Pancreas (tissue), 10 donors: ENCODE results near the gene VWA5B2. TPM values are rescaled to one million over a fixed set of nuclear protein-coding genes. Genes with fewer than 3 reads are reported as not detected.

Experiments
- ATAC-seq, 4 donors: fragments of 200-7000 bp; cut with Tn5 transposase; one replicate each; pipeline versions ENCODE4 v1.8.0 to v1.9.1; 2020; ENCODE audit warnings: mild to moderate bottlenecking in 4 of 4, moderate library complexity in 4 of 4
- DNase-seq, 6 donors: peaks; one replicate each; pipeline ENCODE4 v3.0.0-alpha.2; 2020
- FAIRE-seq: peaks from 2 replicates; lab custom pipeline; 2012; peaks lifted over from hg19 to GRCh38; lab: Jason Lieb, UNC
- H3K27ac ChIP-seq, 4 donors: fragments of 200-600 bp; sonication (generic); 1 replicate in 3 of 4; 2 replicates in 1 of 4; pipeline versions ENCODE4 v1.5.0 to v1.8.0; 2020
- H3K27me3 ChIP-seq, 4 donors: fragments of 200-600 bp; one replicate each; pipeline ENCODE4 v1.8.0; 2021
- H3K36me3 ChIP-seq, 3 donors: fragments of 200-600 bp; sonication (generic) in 1 of 3; one replicate each; pipeline versions ENCODE4 v1.5.0 to v1.8.0; 2020 to 2021
- H3K4me1 ChIP-seq, 3 donors: fragments of 200-600 bp; one replicate each; pipeline ENCODE4 v1.8.0; 2021
- H3K4me3 ChIP-seq, 4 donors: fragments of 200-600 bp; sonication (generic) in 2 of 4; one replicate each; pipeline versions ENCODE4 v1.5.0 to v1.8.0; 2020 to 2021
- H3K9me3 ChIP-seq, 4 donors: fragments of 200-600 bp; one replicate each; pipeline ENCODE4 v1.8.0; 2021
- CTCF ChIP-seq, 4 donors: fragments of 200-600 bp; sonication (generic) in 3 of 4; IDR thresholded peaks; one replicate each; pipeline versions ENCODE4 v1.5.0 to v1.8.0; 2021; ENCODE audit warnings: antibody characterized with exemption in 4 of 4
- WGBS, 2 donors: extraction: QIAGEN DNeasy Blood & Tissue Kit; methylation state at CpG; one replicate each; pipeline ENCODE4 v1.1.7; 2013; 5-methylcytosine and 5-hydroxymethylcytosine counted together
- intact Hi-C, 3 donors: fragments of 100-400 bp; cut with DNase I; formaldehyde crosslinking; loops; one replicate each; pipeline versions ENCODE4 v1.11.1 to v1.14.2; 2022
- polyA plus RNA-seq, 2 donors: library from polyadenylated mRNA; stranded (reverse); fragments of 200-250 nt; gene quantifications; one replicate each; pipeline ENCODE4 v1.2.3, GENCODE V29; 2013
- total RNA-seq, 6 donors: library from RNA; stranded (reverse); fragmentation: NEBNext Ultra II Directional in 4 of 6; extraction: Animal tissue kit (Norgen Biotek cat#: 25700) in 4 of 6; gene quantifications; one replicate each; pipeline versions ENCODE4 v1.2.1 to v1.2.4, GENCODE V29; 2021 to 2023
- donor health status: healthy with polysubstance abuse.
- donor health status: DM: no; HTN: no; CAD: no; lungs with moderate emphysema.
- donor health status: DM: no; HTN: no; CAD: no.
- donor health status: control.
- donor health status: control.
- donor health status: Bipolar disorder and iron deficiency.
- donor health status: DM: yes; HTN: yes; CAD: no.
- donor health status: DM: no; HTN: no; CAD: no.
- donor health status: DM: no; HTN: no; CAD: no.
- donor health status: DM: yes; HTN: yes; CAD: no.

VWA5B2 gene
- total and polyA plus RNA-seq, 8 donors = 1.2 to 105 (median 6.6) TPM

GRCh38 chr3:184211718-184212117, 17.7 kb upstream of the VWA5B2 start:
- no peak for FAIRE-seq

GRCh38 chr3:184218814-184219213, 10.6 kb upstream of the VWA5B2 start:
- ATAC-seq (no peak), FAIRE-seq (no peak), DNase-seq (no peak)
- H3K36me3 ChIP-seq = no peaks in the 10 kb centered on the region
- no peak overlapping the region for H3K4me3 ChIP-seq
- TF ChIP-seq CTCF (IDR thresholded peaks at IDR 0.05) = no peak
- H3K9me3 ChIP-seq = no peaks in the 10 kb centered on the region
- no peak overlapping the region for H3K27ac ChIP-seq
- WGBS, 2 donors = 59 to 60% methylated on average over 4 of the region's 4 CpGs
- no peaks in the 10 kb centered on the region for H3K27me3 ChIP-seq
- intact Hi-C loops = no loop called here
- no peaks in the 10 kb centered on the region for H3K4me1 ChIP-seq

More at GRCh38 chr3:184211718-184212117, 17.7 kb upstream of the VWA5B2 start:
- H3K27ac ChIP-seq = no peak overlapping the region
- 72 to 80% methylated on average over 5 of the region's 5 CpGs for WGBS, 2 donors
- H3K4me1 ChIP-seq = no peaks in the 10 kb centered on the region
- ATAC-seq (no peak), DNase-seq (no peak)
- intact Hi-C loops = no loop called here
- H3K9me3 ChIP-seq = no peaks in the 10 kb centered on the region
- no peak overlapping the region for H3K4me3 ChIP-seq
- H3K27me3 ChIP-seq = no peaks in the 10 kb centered on the region
- H3K36me3 ChIP-seq = no peaks in the 10 kb centered on the region
- no peak for TF ChIP-seq CTCF (IDR thresholded peaks at IDR 0.05)

- no peak for TF ChIP-seq CTCF (IDR thresholded peaks at IDR 0.05)
- FAIRE-seq (no peak), ATAC-seq (no peak), DNase-seq (no peak)
- WGBS, 2 donors = 58 to 68% methylated on average over 3 of the region's 3 CpGs
- Histone ChIP-seq H3K4me1 (no peaks in the 10 kb centered on the region), H3K27me3 (no peaks in the 10 kb centered on the region), H3K27ac (no peak overlapping the region), H3K36me3 (no peaks in the 10 kb centered on the region), H3K4me3 (no peak overlapping the region), H3K9me3 (no peaks in the 10 kb centered on the region)
- intact Hi-C loops = no loop called here
These were observed 6.9 kb upstream of the VWA5B2 start for GRCh38 chr3:184222521-184222920.

- intact Hi-C loops = no loop called here
- WGBS, 2 donors = 74 to 85% methylated on average over 3 of the region's 3 CpGs
- no peak for FAIRE-seq
These were observed 5.4 kb upstream of the VWA5B2 start for GRCh38 chr3:184223946-184224345.

More at GRCh38 chr3:184223946-184224345, 5.4 kb upstream of the VWA5B2 start:
- Histone ChIP-seq H3K9me3 (no peaks in the 10 kb centered on the region), H3K4me1 (no peaks in the 10 kb centered on the region), H3K36me3 (no peaks in the 10 kb centered on the region), H3K4me3 (no peak overlapping the region), H3K27me3 (no peaks in the 10 kb centered on the region), H3K27ac (no peak overlapping the region)
- no peak for DNase-seq
- no peak for ATAC-seq
- TF ChIP-seq CTCF (IDR thresholded peaks at IDR 0.05) = no peak
